RWPE1 (cell line): Measurements from ENCODE around the gene INHBA.

Experiments
- CTCF ChIA-PET: fragments of 350-600 bp; sonication (Branson Sonifier 250); formaldehyde crosslinking; extraction: SDS; loops from one replicate; lab custom pipeline; 2021; lab: Yijun Ruan, JAX
- POLR2A ChIA-PET: fragments of 400-600 bp; formaldehyde crosslinking; extraction: SDS; loops from one replicate; lab custom pipeline; 2020; ENCODE audit warnings: antibody characterized with exemption; ENCODE audit not compliant: low non-redundant PET; lab: Yijun Ruan, JAX
- DNase-seq: peaks from one replicate; pipeline ENCODE4 v3.0.0; 2012; ENCODE audit warnings: low spot score
- H3K27ac ChIP-seq: fragments of 450-650 bp; 2 replicates; pipeline ENCODE4 v1.5.1; 2017
- TF ChIP-seq, protein P1 (sequence below): fragments of 450-650 bp; conservative IDR thresholded peaks from 2 replicates; pipeline ENCODE4 v1.5.1; 2017; ENCODE audit warnings: low read depth, mild to moderate bottlenecking

The INHBA gene

DNA sequence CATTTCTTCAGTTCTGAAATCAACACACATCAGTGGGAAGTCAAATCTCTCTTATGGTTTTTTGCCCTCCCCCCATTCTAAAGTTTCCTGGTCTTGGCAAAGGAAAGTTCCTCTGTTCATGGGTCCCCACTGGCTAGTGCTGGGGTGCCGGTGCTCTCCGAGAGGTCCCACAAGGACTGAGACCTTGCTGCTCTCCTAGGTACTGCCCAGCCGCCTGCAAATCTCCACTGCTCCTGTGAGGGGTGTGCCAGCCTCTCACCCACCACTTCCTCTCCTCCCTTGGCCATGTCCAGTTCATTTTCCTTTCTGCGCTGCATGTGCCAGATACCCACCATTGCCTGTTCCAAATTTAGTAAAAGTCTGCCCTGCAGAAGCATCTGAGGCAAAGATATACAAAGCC, 17.2 kb upstream of the INHBA start:
- POLR2A ChIA-PET = no interaction called here
- TF ChIP-seq, protein P1, sequence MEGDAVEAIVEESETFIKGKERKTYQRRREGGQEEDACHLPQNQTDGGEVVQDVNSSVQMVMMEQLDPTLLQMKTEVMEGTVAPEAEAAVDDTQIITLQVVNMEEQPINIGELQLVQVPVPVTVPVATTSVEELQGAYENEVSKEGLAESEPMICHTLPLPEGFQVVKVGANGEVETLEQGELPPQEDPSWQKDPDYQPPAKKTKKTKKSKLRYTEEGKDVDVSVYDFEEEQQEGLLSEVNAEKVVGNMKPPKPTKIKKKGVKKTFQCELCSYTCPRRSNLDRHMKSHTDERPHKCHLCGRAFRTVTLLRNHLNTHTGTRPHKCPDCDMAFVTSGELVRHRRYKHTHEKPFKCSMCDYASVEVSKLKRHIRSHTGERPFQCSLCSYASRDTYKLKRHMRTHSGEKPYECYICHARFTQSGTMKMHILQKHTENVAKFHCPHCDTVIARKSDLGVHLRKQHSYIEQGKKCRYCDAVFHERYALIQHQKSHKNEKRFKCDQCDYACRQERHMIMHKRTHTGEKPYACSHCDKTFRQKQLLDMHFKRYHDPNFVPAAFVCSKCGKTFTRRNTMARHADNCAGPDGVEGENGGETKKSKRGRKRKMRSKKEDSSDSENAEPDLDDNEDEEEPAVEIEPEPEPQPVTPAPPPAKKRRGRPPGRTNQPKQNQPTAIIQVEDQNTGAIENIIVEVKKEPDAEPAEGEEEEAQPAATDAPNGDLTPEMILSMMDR = no peak
- H3K27ac ChIP-seq = no peak overlapping the region
- CTCF ChIA-PET = no interaction called here
- no peak for DNase-seq

DNA sequence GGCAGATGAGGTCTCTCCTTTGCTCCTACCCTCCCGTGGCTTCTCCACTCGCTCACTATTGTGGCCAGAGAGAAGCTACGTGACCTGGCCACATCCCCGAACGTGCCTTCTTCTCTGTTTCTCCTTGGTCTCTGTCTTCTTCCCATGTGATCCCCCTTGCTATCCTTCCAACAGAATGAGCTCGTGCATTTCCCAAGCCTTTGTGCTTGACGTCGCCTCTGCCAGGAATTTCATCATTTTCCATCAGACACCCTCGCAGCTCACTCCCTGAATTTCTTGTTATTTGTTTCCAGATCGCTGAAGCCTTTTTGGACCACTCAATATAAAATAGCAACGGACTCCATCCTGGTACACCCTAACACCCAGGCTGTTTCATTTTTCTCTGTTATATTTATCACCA, 13.8 kb upstream of the INHBA start:
- no peak overlapping the region for H3K27ac ChIP-seq
- POLR2A ChIA-PET = no interaction called here
- CTCF ChIA-PET = interaction anchor here (1.8 kb wide), 1 partner anchor 11 kb away, joined by 10 read pairs; no protein-coding TSS in a partner anchor
- TF ChIP-seq, protein P1 = no peak
- no peak for DNase-seq

DNA sequence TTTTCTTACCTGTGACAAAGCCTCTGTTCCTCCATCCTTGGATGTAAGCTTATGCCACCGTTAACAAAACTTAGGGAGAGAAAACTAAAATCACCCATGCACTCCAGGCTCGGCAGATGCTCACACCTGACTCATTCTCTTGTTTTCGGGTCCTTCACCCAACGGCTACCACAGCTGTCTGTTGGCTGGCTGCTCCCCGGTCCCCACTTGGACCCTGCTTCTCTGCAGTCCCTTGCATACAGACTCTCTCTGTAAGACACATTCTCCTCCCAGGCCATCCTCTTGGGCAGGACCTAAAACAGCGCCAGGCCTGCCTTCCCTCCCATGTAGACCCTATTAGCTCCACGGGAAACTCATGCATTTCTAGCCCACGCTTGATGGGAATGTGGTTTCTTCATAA, 12.1 kb upstream of the INHBA start:
- no peak for DNase-seq
- no peak overlapping the region for H3K27ac ChIP-seq
- TF ChIP-seq, protein P1 = no peak
- ChIA-PET POLR2A (no interaction called here), CTCF (interaction anchor here (0.7 to 1.1 kb wide), 2 partner anchors 10 to 181 kb away, joined by 5 to 9 read pairs; no protein-coding TSS in a partner anchor)

DNA sequence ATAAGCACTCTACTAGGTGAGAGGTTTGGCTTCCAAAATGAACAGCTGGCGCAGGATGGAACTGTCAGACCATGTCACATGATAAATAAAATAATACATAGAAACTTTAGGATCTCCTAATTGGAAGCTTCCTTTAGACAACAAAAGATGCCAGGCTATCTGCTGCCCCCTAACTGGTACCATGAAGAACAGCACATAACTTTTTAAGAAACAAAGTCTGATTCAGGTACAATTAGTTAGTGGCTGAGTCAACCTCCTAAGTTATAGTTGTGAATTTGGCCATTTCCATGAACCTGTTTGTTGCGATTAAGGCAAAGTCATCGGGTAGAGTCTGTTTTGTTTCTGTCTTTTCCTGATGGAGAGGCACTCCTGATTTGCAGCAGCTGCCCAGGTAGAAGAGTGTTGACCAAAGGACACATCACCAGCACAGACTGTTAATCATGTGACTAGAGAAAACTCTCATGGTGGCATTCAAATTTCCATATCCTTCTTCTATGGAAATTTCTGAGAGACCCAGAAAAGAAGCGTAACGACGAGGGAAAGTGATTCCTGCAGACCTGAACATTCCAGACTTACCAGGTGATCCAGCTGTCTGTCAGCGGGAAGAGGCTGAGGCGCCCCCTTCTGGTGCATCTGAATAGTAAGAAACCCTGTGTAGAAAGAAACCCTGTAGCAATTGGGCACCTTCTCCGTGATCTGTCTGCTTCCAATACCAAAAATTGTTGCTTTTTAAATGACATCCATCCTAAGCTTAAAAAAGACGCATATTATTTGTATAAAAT, 8.6 kb upstream of the INHBA start:
- ChIA-PET POLR2A (no interaction called here), CTCF (interaction anchor here (0.8 to 1.3 kb wide), 2 partner anchors 15 to 17 kb away, joined by 3 read pairs; no protein-coding TSS in a partner anchor)
- no peak for DNase-seq
- H3K27ac ChIP-seq = no peak overlapping the region
- TF ChIP-seq, protein P1 = peak; percentile 51

DNA sequence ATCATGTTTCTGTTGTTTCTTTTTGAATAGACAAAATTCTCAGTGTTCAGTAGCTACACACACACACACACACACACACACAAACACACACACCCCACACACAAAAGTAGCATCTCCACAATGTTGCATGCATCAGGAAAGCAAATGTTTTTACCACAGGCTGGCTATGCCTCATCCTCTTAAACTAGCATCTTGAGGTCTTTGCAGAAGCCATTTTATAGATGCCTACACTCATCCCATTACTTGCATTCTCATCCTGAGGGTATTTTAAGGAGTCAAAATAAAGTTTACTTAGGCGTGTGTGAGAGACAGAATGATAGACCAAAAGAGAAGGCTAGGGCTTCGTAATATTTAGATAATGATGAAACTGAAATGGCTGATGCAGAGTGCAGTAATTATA, 7.9 kb upstream of the INHBA start:
- ChIA-PET CTCF (interaction anchor here (1.3 kb wide), 1 partner anchor 14 kb away, joined by 3 read pairs; no protein-coding TSS in a partner anchor), POLR2A (no interaction called here)
- TF ChIP-seq, protein P1 = no peak
- H3K27ac ChIP-seq = no peak overlapping the region
- no peak for DNase-seq

DNA sequence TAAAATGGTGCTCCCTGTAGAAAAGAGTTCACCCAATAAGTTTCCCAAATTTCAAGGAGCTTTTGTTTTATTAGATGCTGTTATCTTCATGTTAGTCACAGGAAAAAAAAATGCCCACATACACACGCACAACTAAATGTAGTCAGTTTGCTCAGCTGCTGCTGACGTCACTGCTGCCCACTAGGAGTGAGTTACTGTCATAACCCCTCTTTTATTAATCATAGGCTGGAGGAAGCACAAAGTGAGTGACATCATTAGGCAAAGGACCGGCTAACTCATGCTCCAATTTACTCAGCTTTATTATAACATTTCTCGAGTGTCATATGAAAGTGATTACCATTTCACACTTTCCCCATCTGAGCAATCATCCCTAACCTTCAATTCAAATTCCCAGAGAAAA, 6.7 kb upstream of the INHBA start:
- no peak overlapping the region for H3K27ac ChIP-seq
- ChIA-PET CTCF (interaction anchor here (0.9 kb wide), 1 partner anchor 1387 kb away, joined by 3 read pairs; no protein-coding TSS in a partner anchor), POLR2A (no interaction called here)
- TF ChIP-seq, protein P1 = no peak
- DNase-seq = no peak
